ENCODE measurements around the gene RYR2.

The RYR2 gene

GRCh38 chr1:237640966-237641365 lies 599.0 kb downstream of the RYR2 start:
- no peak overlapping the region for H3K4me3 ChIP-seq (replicated peaks; ENCODE audit: low read depth, low read length)
- no peak for DNase-seq (ENCODE audit: low read depth)
- no peak for TF ChIP-seq CTCF (IDR thresholded peaks at IDR 0.05; ENCODE audit: low read length, missing control alignments)

- TF ChIP-seq CTCF (IDR thresholded peaks at IDR 0.05; ENCODE audit: low read length, missing control alignments): no peak
Observed at GRCh38 chr1:237650809-237651208, 608.8 kb downstream of the RYR2 start.

GRCh38 chr1:237655778-237656177 lies 613.8 kb downstream of the RYR2 start:
- TF ChIP-seq CTCF (IDR thresholded peaks at IDR 0.05; ENCODE audit: low read length, missing control alignments): no peak
- DNase-seq (ENCODE audit: low read depth): no peak
- no peak overlapping the region for H3K4me3 ChIP-seq (replicated peaks; ENCODE audit: low read depth, low read length)

More at GRCh38 chr1:237650809-237651208, 608.8 kb downstream of the RYR2 start:
- DNase-seq (ENCODE audit: low read depth): no peak
- no peak overlapping the region for H3K4me3 ChIP-seq (replicated peaks; ENCODE audit: low read depth, low read length)

GRCh38 chr1:237664348-237664747 lies 622.4 kb downstream of the RYR2 start:
- DNase-seq (ENCODE audit: low read depth): no peak
- no peak for TF ChIP-seq CTCF (IDR thresholded peaks at IDR 0.05; ENCODE audit: low read length, missing control alignments)
- H3K4me3 ChIP-seq (replicated peaks; ENCODE audit: low read depth, low read length): no peak overlapping the region

GRCh38 chr1:237670302-237670701 lies 628.3 kb downstream of the RYR2 start:
- DNase-seq (ENCODE audit: low read depth): no peak
- no peak overlapping the region for H3K4me3 ChIP-seq (replicated peaks; ENCODE audit: low read depth, low read length)
- no peak for TF ChIP-seq CTCF (IDR thresholded peaks at IDR 0.05; ENCODE audit: low read length, missing control alignments)

- no peak for TF ChIP-seq CTCF (IDR thresholded peaks at IDR 0.05; ENCODE audit: low read length, missing control alignments)
- no peak overlapping the region for H3K4me3 ChIP-seq (replicated peaks; ENCODE audit: low read depth, low read length)
- DNase-seq (ENCODE audit: low read depth): no peak
Observed at GRCh38 chr1:237671262-237671661, 629.3 kb downstream of the RYR2 start.

GRCh38 chr1:237671935-237672334 lies 630.0 kb downstream of the RYR2 start:
- no peak overlapping the region for H3K4me3 ChIP-seq (replicated peaks; ENCODE audit: low read depth, low read length)
- DNase-seq (ENCODE audit: low read depth): no peak
- no peak for TF ChIP-seq CTCF (IDR thresholded peaks at IDR 0.05; ENCODE audit: low read length, missing control alignments)
